Ovary (tissue), 3 donors: Measurements from ENCODE around the gene SMCO4.

ENCODE experiments used
- CTCF ChIP-seq, 3 donors: fragments of 450-650 bp in 2 of 3; fragments of 200-600 bp in 1 of 3; IDR thresholded peaks; one replicate each; pipeline versions ENCODE4 v1.5.1 to v1.8.0; 2016 to 2022; ENCODE audit warnings: antibody characterized with exemption in 3 of 3, mild to moderate bottlenecking in 1 of 3
- EP300 ChIP-seq: sonication (generic); formaldehyde crosslinking; IDR thresholded peaks from one replicate; pipeline ENCODE4 v1.6.1; 2017; ENCODE audit warnings: antibody characterized with exemption
- donor health status: DM: no; HTN: no; CAD: no.

DNA sequence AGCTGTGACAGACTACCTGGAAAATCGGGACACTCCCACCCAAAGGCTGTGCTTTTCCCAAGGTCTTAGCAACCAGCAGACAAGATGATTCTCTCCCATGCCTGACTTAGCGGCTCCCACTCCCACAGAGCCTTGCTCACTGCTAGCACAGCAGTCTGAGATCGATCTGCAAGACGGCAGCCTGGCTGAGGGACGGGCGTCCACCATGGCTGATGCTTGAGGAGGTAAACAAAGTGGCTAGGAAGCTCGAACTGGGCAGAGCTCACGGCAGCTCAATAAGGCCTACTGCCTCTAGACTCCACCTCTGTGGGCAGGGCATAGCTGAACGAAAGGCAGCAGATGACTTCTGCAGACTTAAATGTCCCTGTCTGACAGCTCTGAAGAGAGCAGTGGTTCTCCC is 84.9 kb downstream of the SMCO4 start:
- no peak for TF ChIP-seq CTCF (IDR thresholded peaks at IDR 0.05)
- no peak for TF ChIP-seq EP300
